Colon (tissue), 2 donors: Measurements from ENCODE around the gene MMP24.
"Not testable (repeated sequence)": the region's sequence is repeated elsewhere in the genome, so short reads cannot be mapped to it uniquely, and the experiment has no call there.

Source experiments
- FAIRE-seq: peaks from 2 replicates; lab custom pipeline; 2012; peaks lifted over from hg19 to GRCh38; lab: Jason Lieb, UNC
- donor health status: control.
- donor health status: control.

Gene MMP24

DNA sequence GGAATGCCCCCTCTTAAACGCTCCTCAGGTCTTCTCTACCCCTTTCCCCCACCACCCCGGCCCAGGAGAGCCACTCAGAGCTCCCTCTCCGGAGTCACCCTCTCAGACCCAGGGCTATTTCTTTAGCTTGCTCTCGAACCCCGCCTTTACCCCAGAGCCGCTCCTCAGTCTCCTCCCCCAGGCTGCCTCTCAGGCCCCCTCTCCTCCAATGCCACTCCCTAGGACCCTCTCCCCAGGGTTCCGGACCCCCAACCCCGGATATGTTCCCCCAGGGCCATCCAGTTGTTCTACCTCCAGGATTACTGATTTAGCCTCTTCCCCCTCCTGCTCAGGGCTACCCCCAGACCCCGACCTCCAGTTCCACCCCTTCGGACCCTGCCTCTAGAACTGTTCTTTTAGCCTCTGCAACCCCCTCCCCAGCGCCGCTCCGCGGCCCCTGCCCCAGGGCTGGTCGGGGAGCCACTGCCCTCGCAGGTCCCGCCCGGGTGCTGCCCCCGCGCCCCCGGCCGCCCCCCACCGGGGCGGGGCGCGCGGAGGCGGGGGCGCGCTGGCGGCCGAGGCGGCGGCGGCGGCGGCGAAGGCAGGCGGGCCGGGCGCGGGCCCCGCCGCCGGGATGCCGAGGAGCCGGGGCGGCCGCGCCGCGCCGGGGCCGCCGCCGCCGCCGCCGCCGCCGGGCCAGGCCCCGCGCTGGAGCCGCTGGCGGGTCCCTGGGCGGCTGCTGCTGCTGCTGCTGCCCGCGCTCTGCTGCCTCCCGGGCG is at the start of gene MMP24:
Gene MMP24 (plus strand): TSS at position 565 of the 758 bp plus-strand sequence. CDS start 49 bp downstream, at position 614.
- FAIRE-seq = no peak

DNA sequence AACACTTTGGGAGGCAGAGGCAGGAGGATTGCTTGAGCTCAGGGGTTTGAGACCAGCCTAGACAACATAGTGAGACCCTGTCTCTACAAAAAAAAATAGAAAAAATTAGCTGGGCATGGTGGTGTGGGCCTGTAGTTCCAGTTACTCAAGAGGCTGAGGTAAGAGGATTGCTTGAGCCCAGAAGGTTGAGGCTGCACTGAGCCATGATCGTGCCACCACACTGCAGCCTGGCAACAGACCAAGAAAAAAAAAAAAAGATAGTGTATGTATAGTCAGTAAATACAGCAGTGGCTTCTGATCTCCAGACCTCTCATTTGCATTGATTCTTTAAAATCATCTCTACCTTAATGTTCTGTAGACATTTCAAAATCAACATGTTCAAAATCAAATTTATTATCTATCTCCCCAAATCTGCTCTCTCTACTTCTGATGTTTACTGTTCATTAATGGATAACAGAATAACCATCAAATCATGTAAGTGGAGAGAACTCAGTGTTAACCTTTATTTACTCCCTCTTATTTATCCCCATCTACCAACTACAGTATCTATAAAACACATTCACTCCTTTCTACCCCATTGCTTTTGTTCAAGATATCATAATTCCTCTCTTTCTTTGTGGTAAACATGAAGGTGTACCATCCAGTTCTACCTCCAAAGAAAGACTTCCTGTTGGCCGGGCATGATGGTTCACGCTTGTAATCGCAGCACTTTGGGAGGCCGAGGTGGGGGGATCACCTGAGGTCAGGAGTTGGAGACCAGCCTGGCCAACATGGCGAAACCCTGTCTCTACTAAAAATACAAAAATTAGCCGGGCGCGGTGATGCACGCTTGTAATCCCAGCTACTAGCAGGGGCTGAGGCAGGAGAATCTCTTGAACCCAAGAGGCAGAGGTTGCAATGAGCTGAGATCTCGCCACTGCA is 46.9 kb upstream of the MMP24 start:
- FAIRE-seq = no peak

DNA sequence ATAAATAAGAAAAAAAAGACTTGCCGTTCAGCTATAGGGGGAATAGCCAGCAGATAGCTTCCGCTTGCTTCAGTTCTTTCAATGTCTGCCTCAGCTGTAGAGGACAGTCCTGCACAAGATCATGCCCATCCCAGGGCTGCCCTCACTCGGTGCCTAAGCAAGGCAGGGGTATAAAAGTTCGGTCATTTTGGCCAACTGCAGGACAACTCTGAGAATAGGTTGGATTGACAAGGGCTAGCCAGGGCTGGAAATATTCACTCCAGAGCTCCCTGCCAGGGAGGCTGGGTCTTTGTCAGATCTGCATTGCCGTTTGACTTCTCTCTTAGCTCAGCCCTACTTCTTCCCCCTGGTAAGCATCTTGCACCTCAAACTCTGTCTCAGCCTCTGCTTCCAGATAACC is 46.2 kb upstream of the MMP24 start:
- no peak for FAIRE-seq

DNA sequence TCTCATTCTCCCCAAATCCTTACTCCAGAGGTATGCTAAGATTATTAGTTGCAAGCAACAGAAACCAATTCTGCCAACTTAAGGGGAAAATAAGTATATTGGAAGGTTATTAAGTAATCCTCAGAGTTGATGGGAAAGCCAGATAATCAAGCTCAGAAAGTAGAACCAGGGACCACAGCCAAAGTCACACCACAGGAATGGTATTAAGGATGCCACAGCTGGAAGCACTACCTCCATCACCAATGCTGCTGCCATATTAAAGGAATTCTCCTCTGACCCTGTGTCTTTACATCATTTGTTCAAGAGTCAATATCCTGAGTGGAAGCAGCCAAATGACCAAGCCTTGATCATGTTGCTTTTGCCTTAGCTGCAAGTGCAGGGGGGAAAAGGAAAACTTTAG is 44.8 kb upstream of the MMP24 start:
- no peak for FAIRE-seq

DNA sequence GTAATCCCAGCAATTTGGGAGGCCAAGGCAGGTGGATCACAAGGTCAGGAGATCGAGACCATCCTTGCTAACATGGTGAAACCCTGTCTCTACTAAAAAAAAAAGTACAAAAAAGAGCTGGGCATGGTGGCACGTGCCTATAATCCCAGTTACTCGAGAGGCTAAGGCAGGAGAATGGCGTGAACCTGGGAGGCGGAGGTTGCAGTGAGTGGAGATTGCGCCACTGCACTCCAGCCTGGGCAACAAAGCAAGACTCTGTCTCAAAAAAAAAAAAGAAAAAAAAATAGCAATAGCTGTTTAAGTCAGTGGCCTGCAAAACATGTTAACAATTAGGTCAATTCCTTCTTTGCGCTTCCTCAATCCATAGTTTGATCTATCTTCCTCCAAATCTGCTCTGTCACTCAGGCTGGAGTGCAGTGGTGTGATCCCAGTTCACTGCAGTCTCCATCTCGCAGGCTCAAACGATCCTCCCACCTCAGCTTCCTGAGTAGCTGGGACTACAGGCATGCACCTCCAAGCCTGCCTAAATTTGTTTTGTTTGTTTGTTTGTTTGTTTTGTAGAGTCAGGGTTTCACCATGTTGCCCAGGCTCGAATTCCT is 39.7 kb upstream of the MMP24 start:
- not testable (repeated sequence) for FAIRE-seq

DNA sequence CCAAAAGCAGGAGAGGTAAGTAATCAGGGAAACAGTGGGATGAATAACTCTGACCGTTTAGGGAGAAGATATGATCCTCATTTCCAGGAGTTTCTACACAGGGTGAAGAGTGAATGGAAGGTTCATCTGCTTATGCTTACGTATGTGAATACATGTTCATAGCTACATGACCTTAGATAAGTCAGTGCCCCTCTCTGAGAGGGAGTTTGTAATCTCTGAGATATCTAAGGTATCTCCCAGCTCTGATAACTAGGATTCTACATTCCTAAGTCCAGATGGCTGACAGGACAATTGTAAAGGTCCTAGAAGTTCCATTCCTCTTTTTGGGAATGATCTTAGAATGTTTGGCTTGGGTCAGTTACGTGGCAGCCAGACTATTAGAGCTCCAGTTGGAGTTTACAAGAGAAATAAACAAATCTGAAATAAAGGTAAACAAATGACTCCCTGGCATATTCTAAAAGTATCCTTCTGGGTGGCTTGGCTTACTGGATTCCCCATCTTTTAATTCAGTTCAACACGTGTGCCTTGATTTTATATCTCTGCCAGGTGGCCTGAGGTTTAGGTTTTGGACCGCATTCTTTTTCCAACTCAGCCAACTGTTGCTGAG is 38.8 kb upstream of the MMP24 start:
- no peak for FAIRE-seq

DNA sequence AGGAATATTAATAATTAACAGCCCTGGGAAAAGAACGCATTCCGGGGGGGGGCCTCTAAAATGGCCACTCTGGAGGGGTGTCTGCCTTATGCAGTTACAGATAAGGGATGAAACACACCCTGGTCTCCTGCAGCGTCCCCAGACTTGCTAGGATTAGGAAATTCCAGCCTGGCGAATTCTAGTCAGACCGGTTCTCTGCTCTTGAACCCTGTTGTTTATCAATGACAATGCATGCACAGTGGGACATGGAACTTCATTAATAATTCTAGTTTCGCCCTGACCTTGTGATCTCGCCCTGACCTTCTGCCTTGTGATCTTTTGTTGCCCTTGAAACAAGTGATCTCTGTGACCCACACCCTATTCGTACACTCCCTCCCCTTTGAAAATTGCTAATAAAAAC is 37.3 kb upstream of the MMP24 start:
- FAIRE-seq = not testable (repeated sequence)

DNA sequence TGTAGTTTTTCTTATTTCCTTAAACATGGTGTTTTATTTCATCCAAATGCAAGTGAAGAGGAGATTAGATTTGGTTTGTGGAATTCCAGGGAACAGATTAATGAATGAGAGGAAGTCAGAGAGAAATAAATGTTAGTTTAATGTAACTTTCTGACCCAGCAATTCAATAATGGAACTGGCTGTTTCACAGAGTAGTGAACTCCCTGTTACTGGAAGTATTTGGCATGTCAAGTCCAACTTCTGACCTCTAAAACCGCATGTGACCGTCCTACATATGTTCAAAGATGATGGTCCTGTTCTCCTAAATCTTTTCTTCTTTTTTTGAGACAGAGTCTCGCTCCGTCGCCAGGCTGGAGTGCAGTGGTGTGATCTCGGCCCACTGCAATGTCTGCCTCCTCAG is 35.9 kb upstream of the MMP24 start:
- FAIRE-seq = no peak

DNA sequence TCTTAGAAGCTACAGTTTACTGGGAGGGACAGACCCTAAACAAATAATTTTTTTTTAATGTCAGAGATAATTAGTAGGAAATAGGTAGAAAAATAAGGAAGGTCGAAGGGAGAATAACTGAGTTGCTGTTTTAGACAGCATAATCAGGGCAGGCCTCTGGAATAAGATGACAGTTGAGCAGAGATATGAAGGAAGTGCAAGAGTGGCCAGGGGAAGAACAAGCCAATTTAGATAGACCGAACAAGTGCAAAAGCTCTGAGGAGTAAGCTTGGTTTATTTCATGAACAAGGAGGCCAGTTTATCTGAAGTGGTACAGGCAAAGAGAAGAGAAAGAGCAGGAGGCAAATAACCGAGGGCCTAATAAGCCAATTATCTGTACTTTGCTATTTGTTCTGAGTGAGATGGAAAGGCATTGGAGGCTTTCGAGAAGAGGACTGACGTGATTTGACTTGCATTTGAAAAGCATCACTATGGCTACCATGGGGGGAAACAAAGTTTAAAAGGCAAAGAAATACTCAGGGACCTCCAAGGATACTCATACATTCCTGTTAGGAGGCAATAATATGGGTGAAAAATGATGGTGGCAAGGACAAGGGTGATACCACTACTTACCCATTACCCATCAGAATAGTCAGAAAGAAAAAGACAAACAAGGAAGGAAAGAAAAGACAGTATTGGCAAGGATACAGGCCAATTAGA is 34.9 kb upstream of the MMP24 start:
- FAIRE-seq = no peak

DNA sequence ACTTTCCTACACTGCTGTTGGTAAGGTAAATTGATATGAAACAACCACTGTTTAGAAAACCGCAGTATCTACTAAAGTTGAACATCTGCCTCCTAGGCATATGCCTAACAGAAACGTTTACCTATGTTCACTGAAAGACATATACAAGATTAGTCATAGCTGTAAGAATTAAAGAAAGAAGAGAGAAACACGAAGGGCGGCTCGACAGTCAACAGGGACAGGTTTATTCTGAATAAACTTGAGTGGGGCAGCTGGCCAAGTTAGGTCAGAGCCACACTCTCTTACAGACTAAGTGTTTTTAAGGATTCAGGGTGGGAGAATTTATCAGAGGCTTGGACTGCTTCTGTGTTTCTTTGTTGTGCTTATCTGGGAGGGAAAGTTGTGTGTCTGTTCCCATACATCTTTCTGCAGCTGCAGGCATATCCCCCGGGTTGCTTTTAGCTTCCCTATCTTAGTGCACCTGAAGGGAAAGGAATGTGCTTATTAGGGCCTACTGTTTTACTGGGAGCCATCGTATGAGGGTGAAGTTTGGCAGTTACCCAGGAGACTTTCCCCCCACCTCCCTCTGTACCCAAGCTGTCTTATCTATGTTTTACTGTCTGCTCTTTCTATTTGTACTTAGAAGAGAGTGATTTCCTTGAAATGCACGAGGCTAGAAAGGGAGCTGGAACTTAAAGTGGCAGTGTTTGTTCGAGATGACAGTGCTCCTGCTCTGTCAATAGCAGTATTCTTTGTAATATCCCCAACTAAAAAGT is 34.2 kb upstream of the MMP24 start:
- FAIRE-seq = no peak

DNA sequence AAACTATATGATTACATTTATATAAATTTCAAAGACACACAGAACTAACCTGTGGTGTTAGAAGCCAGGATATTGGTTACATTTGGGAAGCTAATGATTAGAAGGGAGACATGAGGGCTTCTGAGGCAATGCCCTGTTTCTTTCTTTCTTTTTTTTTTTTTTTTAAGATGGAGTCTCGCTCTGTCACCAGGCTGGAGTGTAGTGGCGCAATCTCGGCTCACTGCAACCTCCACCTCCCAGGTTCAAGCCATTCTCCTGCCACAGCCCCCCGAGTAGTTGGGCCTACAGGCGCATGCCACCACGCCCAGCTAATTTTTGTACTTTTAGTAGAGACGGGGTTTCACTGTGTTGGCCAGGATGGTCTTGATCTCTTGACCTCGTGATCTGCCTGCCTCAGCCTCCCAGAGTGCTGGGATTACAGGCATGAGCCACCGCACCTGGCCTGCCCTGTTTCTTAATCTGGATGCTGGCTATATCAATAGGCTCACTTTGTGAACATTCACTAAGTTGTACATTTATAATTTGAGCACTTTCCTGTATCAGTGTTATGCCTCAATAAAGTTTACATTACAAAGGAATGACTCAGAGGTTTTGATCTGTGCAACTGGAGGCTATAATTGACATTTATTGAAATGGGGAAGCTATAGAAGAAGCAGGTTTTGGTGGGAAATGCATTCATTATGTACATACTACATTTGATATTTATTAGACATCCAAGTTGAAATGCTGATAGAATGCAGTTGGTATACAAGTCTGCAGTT is 33.3 kb upstream of the MMP24 start:
- FAIRE-seq = not testable (repeated sequence)

DNA sequence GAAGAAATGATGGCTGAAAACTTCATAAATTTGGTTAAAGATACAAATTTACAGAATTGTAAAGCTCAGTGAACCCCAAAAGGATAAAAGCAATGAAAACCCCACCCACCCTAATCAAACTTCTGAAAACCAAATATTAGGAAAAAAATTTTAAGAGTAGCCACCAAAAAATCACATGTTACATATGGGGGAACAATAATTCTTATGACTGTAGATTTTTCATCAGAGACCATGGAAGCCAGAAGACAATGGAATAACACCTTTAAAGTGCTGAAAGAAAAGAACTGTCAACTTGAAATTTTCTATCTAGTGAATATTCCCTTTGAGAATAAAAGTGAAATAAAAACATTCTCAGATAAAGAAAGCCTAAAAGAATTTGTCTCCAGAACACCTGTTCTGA is 30.2 kb upstream of the MMP24 start:
- no peak for FAIRE-seq

DNA sequence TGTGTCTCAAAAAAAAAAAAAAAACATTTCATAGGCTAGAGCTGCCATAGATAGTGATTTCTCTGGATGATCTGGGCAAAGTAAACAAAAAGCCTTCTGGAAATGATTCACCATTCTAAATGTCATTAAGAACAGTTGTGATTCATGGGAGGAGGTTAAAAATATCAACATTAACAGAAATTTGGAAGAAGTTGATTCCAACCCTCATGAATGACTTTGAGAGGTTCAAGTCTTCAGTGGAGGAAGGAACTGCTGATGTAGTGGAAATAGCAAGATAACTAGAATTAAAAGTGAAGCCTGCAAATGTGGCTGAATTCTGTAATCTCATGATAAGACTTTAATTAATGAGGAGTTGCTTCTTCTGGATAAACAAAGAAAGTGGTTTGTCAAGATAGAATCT is 26.8 kb upstream of the MMP24 start:
- FAIRE-seq = no peak

DNA sequence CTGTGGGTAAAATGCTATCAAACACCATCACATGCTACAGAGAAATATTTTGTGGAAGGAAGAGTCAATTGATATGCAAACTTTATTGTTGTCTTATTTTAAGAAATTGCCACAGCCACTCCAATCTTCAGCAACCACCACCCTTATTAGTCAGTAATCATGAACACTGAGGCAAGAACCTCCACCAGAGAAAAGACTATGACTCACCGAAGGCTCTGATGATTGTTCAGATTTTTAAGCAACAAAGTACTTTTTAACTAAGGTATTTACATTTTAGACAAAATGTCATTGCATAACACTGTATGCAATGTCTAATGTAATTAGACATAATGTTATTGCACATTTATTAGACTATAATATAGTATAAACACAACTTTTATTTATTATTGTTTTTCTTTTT is 26.2 kb upstream of the MMP24 start:
- FAIRE-seq = no peak

DNA sequence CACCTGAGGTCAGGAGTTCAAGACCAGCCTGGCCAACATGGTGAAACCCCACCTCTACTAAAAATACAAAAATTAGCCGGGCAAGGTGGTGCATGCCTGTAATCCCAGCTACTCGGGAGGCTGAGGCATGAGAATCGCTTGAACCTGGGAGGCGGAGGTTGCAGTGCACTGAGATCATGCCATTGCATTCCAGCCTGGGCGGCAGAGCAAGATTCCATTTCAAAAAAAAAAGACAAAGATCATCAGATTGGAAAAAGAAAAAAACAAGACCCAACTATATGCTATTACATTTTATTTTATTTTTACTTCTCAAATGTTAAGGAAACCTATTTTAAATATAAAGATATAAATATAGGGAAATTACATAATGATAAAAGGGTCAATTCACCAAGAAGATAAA is 25.0 kb upstream of the MMP24 start:
- not testable (repeated sequence) for FAIRE-seq

DNA sequence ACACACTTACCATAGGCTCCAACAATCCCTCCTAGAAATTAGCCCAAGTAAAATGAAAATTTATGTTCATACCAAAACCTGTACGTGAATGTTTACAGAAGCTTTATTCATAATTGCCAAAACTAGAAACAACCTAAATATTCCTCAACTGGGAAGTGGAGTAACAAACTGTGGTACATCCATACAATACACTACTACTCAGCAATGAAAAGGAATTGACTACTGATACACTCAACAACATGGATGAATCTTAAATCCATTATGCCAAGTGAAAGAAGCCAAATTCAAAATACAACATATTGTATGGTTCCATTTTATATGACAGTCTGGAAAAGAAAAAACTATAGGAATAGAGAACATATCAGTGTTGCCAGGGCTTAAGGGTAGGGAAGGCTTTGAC is 19.7 kb upstream of the MMP24 start:
- FAIRE-seq = no peak

DNA sequence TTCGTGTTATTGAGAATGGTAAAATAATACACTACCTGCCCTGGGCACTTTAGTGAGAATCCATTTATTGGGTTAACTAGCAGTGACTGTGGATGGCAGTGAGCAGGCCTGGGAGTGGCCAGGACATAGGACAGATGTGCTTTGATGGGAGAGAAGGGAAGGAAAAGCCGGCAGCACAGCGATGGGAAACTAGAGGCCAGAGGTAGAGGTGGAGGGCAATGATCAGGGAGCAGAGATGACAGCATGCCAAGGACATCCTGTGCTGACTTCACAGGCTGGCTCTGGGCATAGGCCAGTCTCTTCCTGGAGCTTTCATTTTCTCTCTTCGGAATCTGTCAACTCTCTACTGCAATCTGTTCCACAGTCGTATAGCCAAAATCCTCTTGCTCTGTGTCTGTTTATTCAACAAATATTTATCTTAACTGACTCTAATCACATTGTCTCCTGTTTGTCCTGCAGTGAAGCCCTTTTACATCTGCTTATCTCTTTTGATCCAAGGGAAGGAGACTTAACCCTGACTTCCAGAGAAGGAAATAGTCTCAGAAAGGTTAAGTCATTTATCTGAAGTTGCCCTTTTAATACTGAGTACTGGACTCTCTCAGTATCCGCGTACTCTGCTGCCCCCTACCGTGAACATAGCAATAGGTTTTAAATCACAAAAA is 18.4 kb upstream of the MMP24 start:
- FAIRE-seq = no peak

DNA sequence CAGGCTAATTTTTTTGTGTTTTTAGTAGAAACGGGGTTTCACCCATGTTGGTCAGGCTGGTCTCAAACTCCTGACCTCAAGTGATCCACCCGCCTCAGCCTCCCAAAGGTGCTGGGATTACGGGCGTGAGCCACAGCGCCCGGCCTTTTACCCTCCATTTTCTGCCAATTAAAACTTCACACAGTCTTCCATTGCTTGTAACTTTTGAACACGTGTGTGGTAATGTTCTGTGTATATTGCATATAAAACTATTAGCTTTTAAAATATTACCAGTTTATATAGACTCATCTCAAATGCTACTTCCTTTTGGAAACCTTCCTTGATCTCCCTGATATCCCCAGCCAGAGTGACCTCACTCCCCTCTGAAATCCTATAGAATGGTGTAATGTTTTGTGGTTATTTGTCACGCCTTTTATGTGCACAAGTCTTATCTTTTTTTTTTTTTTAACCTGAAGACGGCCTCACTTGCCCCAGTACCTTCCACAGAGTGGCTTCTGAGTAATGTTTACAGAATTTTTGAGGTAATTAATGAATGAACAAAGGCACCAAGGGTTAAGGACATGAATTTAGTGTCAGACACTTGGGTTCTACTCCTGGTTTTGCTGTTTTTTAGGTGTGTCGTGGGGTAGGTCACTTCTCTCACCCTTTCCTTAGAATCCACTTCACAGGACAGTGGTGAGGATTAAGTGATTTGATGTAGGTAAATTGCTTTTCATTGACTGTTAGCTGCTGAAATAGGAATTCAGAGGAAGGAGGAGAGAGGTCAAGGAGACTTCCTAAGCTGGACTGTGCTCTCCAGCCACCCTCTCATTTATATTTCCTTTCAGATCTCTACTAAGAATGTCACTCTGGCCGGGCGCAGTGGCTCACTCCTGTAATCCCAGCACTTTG is 11.2 kb upstream of the MMP24 start:
- FAIRE-seq = no peak

DNA sequence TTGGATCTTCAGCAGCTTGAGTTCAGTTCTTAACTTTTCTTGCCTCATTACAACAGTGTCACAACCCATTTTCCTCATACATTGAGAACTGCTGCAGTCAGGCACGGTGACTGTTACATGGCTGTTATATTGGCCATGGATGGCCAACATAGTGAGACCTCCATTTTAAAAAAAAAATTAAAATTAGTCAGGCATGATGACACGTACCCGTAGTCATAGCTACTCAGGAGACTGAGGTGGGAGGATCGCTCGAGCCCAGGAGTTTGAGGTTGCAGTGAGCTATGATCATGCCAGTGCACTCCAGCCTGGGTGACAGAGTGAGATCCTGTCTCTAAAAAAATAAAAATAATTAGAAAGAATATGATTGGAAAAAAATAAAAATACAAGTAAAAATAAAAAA is 9.9 kb upstream of the MMP24 start:
- FAIRE-seq = no peak
